Activated CD8-positive, alpha-beta T cell treated with anti-CD3 and anti-CD28 coated beads, Interleukin-2, amount 10 ng/mL, durations not matched to agents 7 days and 5 days (primary cell): ENCODE data around the gene RPL7A. TPM values are rescaled to one million over a fixed set of nuclear protein-coding genes. Genes with fewer than 3 reads are reported as not detected.
A peak's percentile ranks its signal among the peaks of the same experiment; 100 is the strongest.

ENCODE experiments used
- ATAC-seq: fragments of 150-1000 bp; cut with Tn5 transposase; one replicate; pipeline ENCODE4 v1.10.0; 2021; ENCODE audit warnings: moderate library complexity
- CTCF ChIA-PET: fragments of 350-600 bp; sonication (Branson Sonifier 250); formaldehyde crosslinking; loops from one replicate; lab custom pipeline; 2021; ENCODE audit warnings: antibody characterized with exemption; lab: Charles Lee
- POLR2A ChIA-PET: fragments of 350-600 bp; sonication (Branson Sonifier 250); formaldehyde crosslinking; loops from one replicate; lab custom pipeline; 2021; ENCODE audit warnings: antibody characterized with exemption; lab: Charles Lee
- DNase-seq: peaks from one replicate; pipeline ENCODE4 v3.0.0-alpha.2; 2020
- H3K27ac Mint-ChIP-seq: one replicate; pipeline ENCODE4 v1.8.0; 2021; ENCODE audit warnings: mild to moderate bottlenecking, mixed read lengths
- H3K27me3 Mint-ChIP-seq: one replicate; pipeline ENCODE4 v1.8.0; 2021; ENCODE audit warnings: low read depth, mixed read lengths
- H3K36me3 Mint-ChIP-seq: one replicate; pipeline ENCODE4 v1.8.0; 2021; ENCODE audit warnings: low read depth, mixed read lengths
- H3K4me1 Mint-ChIP-seq: one replicate; pipeline ENCODE4 v1.8.0; 2021; ENCODE audit warnings: low read depth, mixed read lengths
- H3K4me3 Mint-ChIP-seq: one replicate; pipeline ENCODE4 v1.8.0; 2021; ENCODE audit warnings: mild to moderate bottlenecking, mixed read lengths
- H3K9me3 Mint-ChIP-seq: one replicate; pipeline ENCODE4 v1.8.0; 2022; ENCODE audit warnings: mixed read lengths; ENCODE audit not compliant: insufficient read depth
- total RNA-seq, 2 experiments: library from RNA; stranded (reverse); gene quantifications; one replicate each; pipeline ENCODE4 v1.2.3, GENCODE V29; 2021

Gene RPL7A
- total RNA-seq, 2 experiments from 2014 or later: 1,894 to 1,933 TPM

DNA sequence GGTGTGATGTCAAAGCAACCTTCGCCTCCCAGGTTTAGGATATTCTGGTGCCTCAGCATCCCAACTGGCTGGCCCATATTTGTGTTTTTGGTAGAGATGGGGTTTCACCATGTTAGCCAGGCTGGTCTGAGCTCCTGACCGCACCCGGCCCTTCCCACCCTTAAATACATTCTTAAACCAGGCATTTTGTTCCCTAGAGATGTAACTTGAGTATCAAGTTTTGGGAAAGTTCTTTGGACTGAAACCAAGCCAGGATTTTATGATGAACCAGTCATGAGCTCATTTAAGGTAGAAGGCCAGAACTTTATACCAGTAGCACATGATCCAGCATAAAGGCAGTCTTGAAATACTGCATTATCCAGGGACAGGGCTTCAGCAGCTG is 3.5 kb downstream of the RPL7A start:
- Mint-ChIP-seq H3K9me3 (no peaks in the 10 kb centered on the region), H3K27ac (no peak overlapping the region), H3K4me3 (no peak overlapping the region), H3K4me1 (peaks cover 64% of the 10 kb centered on the region), H3K27me3 (no peaks in the 10 kb centered on the region), H3K36me3 (peaks cover 48% of the 10 kb centered on the region)
- DNase-seq (no peak), ATAC-seq (no peak)
- ChIA-PET POLR2A (interaction anchor here (1.1 to 9.1 kb wide), 3 partner anchors 8 to 22 kb away, joined by 3 to 192 read pairs (median 4); partner anchors contain the start of genes STKLD1 and SURF4), CTCF (interaction anchor here (1.1 to 4.3 kb wide), 6 partner anchors 11 to 166 kb away, joined by 3 to 29 read pairs (median 4); no protein-coding TSS in a partner anchor)

DNA sequence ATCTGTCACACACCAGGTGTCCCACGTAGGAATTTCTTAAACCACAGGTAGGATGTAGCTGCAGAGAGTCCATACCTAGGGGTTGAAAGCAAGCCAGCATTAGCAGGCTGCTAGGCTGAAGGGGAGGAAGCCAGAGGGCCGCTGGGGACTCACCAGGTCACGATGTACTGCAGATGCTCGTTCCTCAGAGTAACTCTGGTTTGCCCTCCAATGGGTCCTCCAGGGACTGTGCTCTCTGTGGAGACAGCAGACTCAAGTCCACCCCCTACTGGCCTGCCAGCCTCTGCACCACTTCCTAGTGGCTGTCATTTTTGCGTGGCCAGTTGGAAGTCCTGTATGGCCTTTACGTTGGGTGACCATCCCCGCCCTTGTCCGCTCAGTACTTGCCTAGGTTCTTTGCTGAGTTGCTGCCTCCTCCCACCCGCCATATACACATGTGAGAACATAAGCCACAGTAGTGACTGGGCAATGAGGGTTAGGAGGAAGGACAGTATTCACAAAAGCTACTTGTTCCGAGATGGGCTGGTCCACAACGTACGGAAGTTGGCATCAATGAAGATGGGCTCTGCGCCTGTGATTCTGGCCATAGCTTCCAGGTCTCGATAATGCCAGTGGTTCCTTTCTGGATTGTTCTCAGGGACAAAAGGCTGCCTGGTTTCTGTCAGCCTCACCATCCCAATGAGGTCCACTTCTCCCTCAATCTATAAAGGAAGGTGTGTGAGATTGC is 4.1 kb downstream of the RPL7A start:
- POLR2A ChIA-PET: interaction anchor here (1.1 to 9.1 kb wide), 3 partner anchors 9 to 21 kb away, joined by 3 to 192 read pairs (median 4); partner anchors contain the start of genes STKLD1 and SURF4
- DNase-seq: peak; percentile 66
- Mint-ChIP-seq H3K27ac (peak overlapping the region; percentile 14), H3K27me3 (no peaks in the 10 kb centered on the region), H3K4me1 (peaks cover 60% of the 10 kb centered on the region), H3K36me3 (peaks cover 43% of the 10 kb centered on the region), H3K9me3 (no peaks in the 10 kb centered on the region), H3K4me3 (no peak overlapping the region)
- ATAC-seq: no peak
- CTCF ChIA-PET: interaction anchor here (0.9 to 4.3 kb wide), 5 partner anchors 11 to 135 kb away, joined by 3 to 29 read pairs (median 5); no protein-coding TSS in a partner anchor

DNA sequence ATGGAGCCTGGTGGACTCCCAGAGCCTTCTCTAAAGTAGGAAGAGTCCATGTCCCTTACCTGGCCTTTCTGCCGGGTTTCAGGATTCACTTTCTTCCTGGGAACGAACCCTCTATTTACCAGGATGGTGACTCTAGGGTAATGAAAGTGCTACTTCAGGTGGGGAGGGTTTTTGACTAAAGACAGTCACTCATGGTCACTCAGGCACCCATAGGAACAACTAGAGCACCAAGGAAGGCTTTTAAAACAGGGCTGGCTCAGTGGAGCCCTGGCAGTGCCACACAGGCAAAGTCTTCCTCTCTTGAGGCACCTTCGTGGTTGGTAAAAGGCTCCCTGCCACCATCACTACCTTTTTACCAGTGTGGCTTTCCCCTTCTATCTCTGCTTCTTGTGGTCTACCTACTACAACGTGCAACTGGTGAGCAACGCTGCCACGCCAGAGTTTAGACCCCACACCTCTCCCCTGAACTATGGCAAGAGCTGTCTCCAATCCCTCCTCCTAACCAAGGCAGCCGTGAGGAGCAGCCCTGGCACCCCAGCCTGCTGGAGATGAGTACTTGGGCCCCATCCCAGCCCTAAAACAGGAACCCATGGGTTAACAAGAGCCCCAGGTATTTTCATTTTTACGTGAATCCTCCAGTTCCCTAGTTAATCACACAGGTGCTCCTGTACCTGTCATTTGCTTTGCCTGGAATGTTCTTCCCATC is 4.8 kb downstream of the RPL7A start:
- H3K4me1 Mint-ChIP-seq: peaks cover 65% of the 10 kb centered on the region

DNA sequence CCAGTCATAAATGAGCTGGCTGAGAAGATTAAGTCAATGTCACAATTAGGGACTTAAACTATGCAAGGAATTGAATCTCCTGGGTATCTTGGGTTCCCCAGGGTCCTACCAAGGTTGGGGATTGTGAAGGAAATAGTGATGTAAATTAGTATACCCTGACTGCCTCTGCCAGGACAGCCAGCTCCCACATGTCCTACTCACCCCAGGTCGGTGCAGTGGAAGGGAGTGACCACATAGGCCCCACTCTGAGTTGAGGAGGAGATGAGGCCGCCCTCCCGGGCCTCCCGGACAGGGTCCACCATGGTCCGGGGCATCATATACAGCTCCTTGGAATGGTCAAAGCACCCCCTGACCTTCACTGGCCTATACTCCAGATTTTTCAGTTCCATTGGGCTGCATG is 5.5 kb downstream of the RPL7A start:
- Mint-ChIP-seq H3K9me3 (no peaks in the 10 kb centered on the region), H3K4me3 (no peak overlapping the region), H3K27ac (peak overlapping the region; percentile 29), H3K27me3 (no peaks in the 10 kb centered on the region), H3K4me1 (peaks cover 70% of the 10 kb centered on the region), H3K36me3 (peaks cover 51% of the 10 kb centered on the region)
- ChIA-PET CTCF (interaction anchor here (4.3 kb wide), 1 partner anchor 18 kb away, joined by 29 read pairs; no protein-coding TSS in a partner anchor), POLR2A (interaction anchor here (0.9 to 8.7 kb wide), 2 partner anchors 10 to 16 kb away, joined by 3 to 160 read pairs; no protein-coding TSS in a partner anchor)
- ATAC-seq: no peak
- DNase-seq: no peak

More for the DNA sequence above, 4.8 kb downstream of the RPL7A start:
- no peaks in the 10 kb centered on the region for H3K9me3 Mint-ChIP-seq
- ChIA-PET POLR2A (interaction anchor here (0.9 to 8.7 kb wide), 3 partner anchors 9 to 17 kb away, joined by 3 to 160 read pairs (median 3); no protein-coding TSS in a partner anchor), CTCF (interaction anchor here (0.9 to 4.3 kb wide), 4 partner anchors 12 to 113 kb away, joined by 3 to 29 read pairs (median 7); no protein-coding TSS in a partner anchor)
- DNase-seq (no peak), ATAC-seq (no peak)
- peaks cover 46% of the 10 kb centered on the region for H3K36me3 Mint-ChIP-seq
- H3K27ac Mint-ChIP-seq: peak overlapping the region; percentile 14
- no peaks in the 10 kb centered on the region for H3K27me3 Mint-ChIP-seq
- H3K4me3 Mint-ChIP-seq: no peak overlapping the region

DNA sequence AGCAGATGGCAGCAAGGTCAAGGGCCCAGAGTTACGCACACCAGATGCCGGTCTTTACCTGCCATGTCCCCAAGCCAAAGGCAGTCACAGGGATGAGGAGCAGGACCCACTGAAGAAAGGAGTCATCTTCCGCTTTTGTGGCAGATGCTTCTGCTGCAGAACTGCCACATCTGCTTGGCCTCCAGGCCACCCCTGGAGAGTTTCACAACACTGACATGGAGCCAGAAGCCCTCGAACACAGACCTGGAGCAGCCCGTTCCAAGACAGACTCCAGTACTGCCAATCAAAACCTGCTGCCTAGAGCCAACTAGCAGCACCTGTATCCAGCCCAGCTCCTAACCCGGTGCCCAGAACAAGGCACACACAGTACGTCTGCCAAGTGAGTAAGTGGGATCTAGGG is 6.7 kb downstream of the RPL7A start:
- Mint-ChIP-seq H3K4me1 (peaks cover 64% of the 10 kb centered on the region), H3K27me3 (no peaks in the 10 kb centered on the region), H3K9me3 (no peaks in the 10 kb centered on the region), H3K36me3 (peaks cover 47% of the 10 kb centered on the region), H3K27ac (no peak overlapping the region), H3K4me3 (peak overlapping the region; percentile 86)
- DNase-seq: no peak
- ChIA-PET POLR2A (interaction anchor here (0.6 to 8.7 kb wide), 4 partner anchors 10 to 1155 kb away, joined by 3 to 160 read pairs (median 6); partner anchors contain the start of gene SLC2A6), CTCF (interaction anchor here (1.0 to 5.3 kb wide), 6 partner anchors 8 to 169 kb away, joined by 3 to 54 read pairs (median 8); no protein-coding TSS in a partner anchor)
- ATAC-seq: no peak

DNA sequence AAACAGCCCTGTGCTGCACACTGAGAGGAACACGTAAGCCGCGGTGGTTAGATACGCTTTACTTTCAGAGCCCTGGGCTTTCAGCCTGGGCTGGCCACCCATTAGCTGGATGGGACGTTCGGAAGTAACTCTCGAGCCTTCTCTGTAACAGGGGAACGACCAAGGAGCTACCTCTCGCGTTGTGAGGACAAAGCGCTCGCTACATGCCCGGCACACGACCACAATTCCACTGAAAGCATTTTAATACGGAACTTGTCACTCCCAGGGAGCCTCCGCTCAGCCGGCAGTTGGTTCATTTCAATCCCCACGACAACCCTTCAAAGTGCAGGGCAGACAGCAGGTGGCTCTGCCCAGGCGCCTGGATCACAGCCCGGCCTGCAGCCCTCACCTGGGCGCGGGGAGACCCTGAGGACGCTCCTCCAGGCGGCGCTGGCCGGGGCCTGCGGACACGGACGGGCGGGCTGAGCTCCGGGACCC is 7.9 kb downstream of the RPL7A start:
- CTCF ChIA-PET: interaction anchor here (0.7 to 5.3 kb wide), 9 partner anchors 9 to 175 kb away, joined by 3 to 54 read pairs (median 7); no protein-coding TSS in a partner anchor
- peaks cover 44% of the 10 kb centered on the region for H3K36me3 Mint-ChIP-seq
- H3K9me3 Mint-ChIP-seq: no peaks in the 10 kb centered on the region
- no peak for DNase-seq
- H3K4me3 Mint-ChIP-seq: peak overlapping the region; percentile 86
- ATAC-seq: peak; percentile 45
- H3K4me1 Mint-ChIP-seq: peaks cover 56% of the 10 kb centered on the region
- H3K27ac Mint-ChIP-seq: peak overlapping the region; percentile 90
- POLR2A ChIA-PET: interaction anchor here (0.8 to 8.7 kb wide), 8 partner anchors 8 to 124 kb away, joined by 3 to 160 read pairs (median 6); partner anchors contain the start of genes MED22, RPL7A, SLC2A6 and STKLD1
- H3K27me3 Mint-ChIP-seq: no peaks in the 10 kb centered on the region

DNA sequence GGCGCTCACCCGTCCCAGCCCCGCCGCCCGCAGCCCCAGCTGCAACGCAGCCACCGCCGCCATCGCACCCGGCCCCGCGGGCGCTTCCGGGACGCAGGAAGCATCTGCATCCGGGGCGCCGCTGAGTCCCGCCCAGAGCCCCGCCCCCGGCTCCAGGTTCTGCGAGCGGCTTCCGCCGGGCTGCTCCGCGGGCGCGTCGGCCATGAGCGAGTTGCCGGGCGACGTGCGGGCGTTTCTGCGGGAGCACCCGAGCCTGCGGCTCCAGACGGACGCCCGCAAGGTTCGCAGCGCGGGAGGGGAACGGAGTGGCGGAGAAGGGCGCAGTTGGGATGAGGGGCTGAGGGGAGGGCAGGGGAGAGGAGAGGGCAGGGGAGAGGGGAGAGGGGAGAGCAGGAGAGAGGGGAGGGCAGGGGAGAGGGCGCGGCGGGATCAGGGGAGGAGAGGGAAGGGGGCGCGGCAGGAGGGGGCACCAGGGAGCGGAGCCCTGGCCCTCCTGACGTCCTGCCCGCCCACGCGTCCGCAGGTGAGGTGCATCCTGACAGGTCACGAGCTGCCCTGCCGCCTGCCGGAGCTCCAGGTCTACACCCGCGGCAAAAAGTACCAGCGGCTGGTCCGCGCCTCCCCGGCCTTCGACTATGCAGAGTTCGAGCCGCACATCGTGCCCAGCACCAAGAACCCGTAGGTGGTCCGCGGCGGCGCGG is 8.5 kb downstream of the RPL7A start, which contains the start of the genes SURF1 and SURF2:
Gene SURF1 (minus strand): TSS at position 97 of the 701 bp plus-strand sequence. CDS start 34 bp downstream, at position 63.
Gene SURF2 (plus strand): TSS at position 160 of the 701 bp plus-strand sequence. CDS start 43 bp downstream, at position 203.
- H3K4me3 Mint-ChIP-seq: peak within 1 kb of the TSS; percentile 86
- H3K4me1 Mint-ChIP-seq: peaks cover 56% of the 10 kb centered on the region
- ATAC-seq (peak; percentile 89), DNase-seq (peak; percentile 94)
- H3K36me3 Mint-ChIP-seq: peaks cover 44% of the 10 kb centered on the region
- peak within 1 kb of the TSS; percentile 90 for H3K27ac Mint-ChIP-seq
- ChIA-PET CTCF (interaction anchor here (0.7 to 5.3 kb wide), 9 partner anchors 10 to 176 kb away, joined by 3 to 54 read pairs (median 4); partner anchors contain the start of gene STKLD1), POLR2A (interaction anchor here (0.8 to 8.7 kb wide), 7 partner anchors 9 to 123 kb away, joined by 3 to 160 read pairs (median 6); partner anchors contain the start of genes MED22, RPL7A, SLC2A6 and STKLD1)
- H3K9me3 Mint-ChIP-seq: no peaks in the 10 kb centered on the region
- no peaks in the 10 kb centered on the region for H3K27me3 Mint-ChIP-seq

DNA sequence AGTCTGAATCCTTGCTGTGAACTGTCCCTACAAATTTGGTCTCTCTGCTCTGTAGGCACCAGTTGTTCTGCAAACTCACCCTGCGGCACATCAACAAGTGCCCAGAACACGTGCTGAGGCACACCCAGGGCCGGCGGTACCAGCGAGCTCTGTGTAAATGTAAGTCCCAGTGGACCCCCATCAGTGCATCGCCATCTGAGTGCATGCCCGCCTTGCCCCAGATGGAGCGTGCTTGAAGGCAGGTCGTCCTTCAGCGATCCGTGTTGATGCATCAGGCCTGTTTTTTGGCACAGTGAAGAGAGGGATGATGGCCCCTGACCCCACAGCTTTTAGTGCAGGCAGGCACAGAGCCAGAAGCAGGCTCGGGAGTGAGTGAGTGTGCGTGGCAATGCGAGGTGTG is 9.6 kb downstream of the RPL7A start:
- ChIA-PET POLR2A (interaction anchor here (0.8 to 8.7 kb wide), 3 partner anchors 10 to 58 kb away, joined by 4 to 160 read pairs (median 23); partner anchors contain the start of genes MED22 and RPL7A), CTCF (interaction anchor here (0.9 to 5.3 kb wide), 2 partner anchors 9 to 15 kb away, joined by 3 to 54 read pairs; no protein-coding TSS in a partner anchor)
- H3K4me3 Mint-ChIP-seq: peak overlapping the region; percentile 78
- no peak for ATAC-seq
- no peak for DNase-seq
- H3K9me3 Mint-ChIP-seq: no peaks in the 10 kb centered on the region
- H3K4me1 Mint-ChIP-seq: peaks cover 52% of the 10 kb centered on the region
- H3K27me3 Mint-ChIP-seq: no peaks in the 10 kb centered on the region
- peak overlapping the region; percentile 62 for H3K27ac Mint-ChIP-seq
- H3K36me3 Mint-ChIP-seq: peaks cover 47% of the 10 kb centered on the region

DNA sequence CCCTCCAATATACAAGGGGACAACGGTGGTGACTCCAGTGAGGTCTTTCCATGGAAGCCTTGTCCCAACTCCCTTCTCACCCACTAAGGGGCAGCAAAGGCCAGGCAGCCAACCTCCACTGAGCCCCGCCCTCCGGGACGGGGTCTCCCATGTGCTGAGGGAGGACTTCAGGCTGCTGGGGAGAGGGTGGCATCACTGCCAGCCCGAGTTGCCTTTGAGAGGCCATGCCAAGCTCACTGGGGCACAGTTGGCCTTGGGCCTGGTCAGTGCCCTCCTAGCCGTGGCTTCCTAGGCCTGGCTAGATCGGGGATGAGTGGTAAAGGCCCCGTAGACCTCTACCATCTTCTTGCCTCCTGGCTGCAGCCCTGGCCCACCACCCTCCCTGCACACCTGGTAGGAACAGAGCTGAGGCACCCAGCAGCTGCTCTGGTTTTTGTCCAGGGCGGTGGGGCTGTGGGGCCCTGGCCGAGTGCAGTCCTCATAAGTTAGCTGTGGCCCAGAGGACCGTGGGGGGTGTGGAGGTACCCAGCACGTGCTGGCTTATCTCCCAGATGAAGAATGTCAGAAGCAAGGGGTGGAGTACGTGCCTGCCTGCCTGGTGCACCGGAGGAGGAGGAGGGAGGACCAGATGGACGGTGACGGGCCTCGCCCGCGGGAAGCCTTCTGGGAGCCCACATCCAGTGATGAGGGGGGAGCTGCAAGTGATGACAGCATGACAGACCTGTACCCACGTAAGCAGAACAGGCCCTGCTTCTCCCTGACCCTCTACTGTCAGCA is 11.6 kb downstream of the RPL7A start:
- DNase-seq (peak; percentile 43), ATAC-seq (no peak)
- peaks cover 58% of the 10 kb centered on the region for H3K36me3 Mint-ChIP-seq
- H3K27ac Mint-ChIP-seq: peak overlapping the region; percentile 9
- ChIA-PET CTCF (interaction anchor here (1.0 to 5.3 kb wide), 5 partner anchors 11 to 127 kb away, joined by 4 to 54 read pairs (median 4); partner anchors contain the start of genes MED22 and RPL7A), POLR2A (interaction anchor here (0.6 to 8.7 kb wide), 5 partner anchors 10 to 244 kb away, joined by 3 to 160 read pairs (median 4); partner anchors contain the start of genes MED22 and RPL7A)
- peak overlapping the region; percentile 22 for H3K4me3 Mint-ChIP-seq
- H3K4me1 Mint-ChIP-seq: peaks cover 40% of the 10 kb centered on the region
- no peaks in the 10 kb centered on the region for H3K27me3 Mint-ChIP-seq
- H3K9me3 Mint-ChIP-seq: no peaks in the 10 kb centered on the region
